Thymus (tissue), 11 donors: ENCODE measurements around the gene PCDHGB7. TPM values are rescaled to one million over a fixed set of nuclear protein-coding genes. Genes with fewer than 3 reads are reported as not detected.

Experiments
- DNase-seq, 9 donors: peaks; one replicate each; pipeline ENCODE4 v3.0.0-alpha.2; 2013; ENCODE audit warnings: low spot score in 9 of 9, low read depth in 6 of 9, missing footprints in 1 of 9
- H3K27ac ChIP-seq, 2 donors: one replicate each; pipeline ENCODE4 v1.5.1; 2013; ENCODE audit warnings: control low read depth in 1 of 2, low read depth in 1 of 2, low read length in 1 of 2, mild to moderate bottlenecking in 1 of 2, moderate library complexity in 1 of 2
- H3K27me3 ChIP-seq, 2 donors: one replicate each; pipeline ENCODE4 v1.5.1; 2013; ENCODE audit warnings: low read length in 1 of 2; ENCODE audit not compliant: control insufficient read depth in 2 of 2, insufficient read depth in 1 of 2
- H3K36me3 ChIP-seq, 2 donors: one replicate each; pipeline ENCODE4 v1.5.1; 2013; ENCODE audit warnings: low read length in 1 of 2, mild to moderate bottlenecking in 1 of 2, moderate library complexity in 1 of 2; ENCODE audit not compliant: control insufficient read depth in 2 of 2, insufficient read depth in 2 of 2
- H3K4me1 ChIP-seq, 2 donors: one replicate each; pipeline ENCODE4 v1.5.1; 2013; ENCODE audit warnings: low read length in 2 of 2; ENCODE audit not compliant: control insufficient read depth in 2 of 2, insufficient read depth in 2 of 2
- H3K4me3 ChIP-seq, 2 donors: one replicate each; pipeline ENCODE4 v1.5.1; 2013; ENCODE audit warnings: low read length in 2 of 2, control low read depth in 1 of 2, mild to moderate bottlenecking in 1 of 2
- H3K9me3 ChIP-seq, 2 donors: one replicate each; pipeline ENCODE4 v1.5.1; 2013; ENCODE audit warnings: low read length in 1 of 2, mild to moderate bottlenecking in 1 of 2; ENCODE audit not compliant: control insufficient read depth in 2 of 2, insufficient read depth in 1 of 2
- WGBS: extraction: QIAGEN DNeasy Blood & Tissue Kit; methylation state at CpG from one replicate; pipeline ENCODE4 v1.1.7; 2013; 5-methylcytosine and 5-hydroxymethylcytosine counted together
- polyA plus RNA-seq: library from polyadenylated mRNA; stranded (reverse); fragments of 200-250 nt; gene quantifications from one replicate; pipeline ENCODE4 v1.2.3, GENCODE V29; 2013
- total RNA-seq: library from RNA; stranded (reverse); fragments of 120-200 nt; gene quantifications from one replicate; pipeline ENCODE4 v1.2.4, GENCODE V29; 2013
- donor health status: healthy.

Gene PCDHGB7
- total and polyA plus RNA-seq, 2 donors = 0.85 to 1.2 TPM

- Histone ChIP-seq H3K27ac (no peak overlapping the region), H3K9me3 (peaks cover 0 to 8% of the 10 kb centered on the region in 2 donors), H3K27me3 (peaks cover 0 to 11% of the 10 kb centered on the region in 2 donors), H3K36me3 (no peaks in the 10 kb centered on the region), H3K4me3 (no peak overlapping the region), H3K4me1 (no peaks in the 10 kb centered on the region)
- DNase-seq = no peak
- WGBS = 79% methylated on average over 10 of the region's 10 CpGs
Measured at GRCh38 chr5:141439411-141440141, 22.1 kb downstream of the PCDHGB7 start.

- 96% methylated on average over 9 of the region's 9 CpGs for WGBS
- Histone ChIP-seq H3K36me3 (no peaks in the 10 kb centered on the region), H3K27me3 (peaks cover 0 to 11% of the 10 kb centered on the region in 2 donors), H3K27ac (no peak overlapping the region), H3K4me3 (no peak overlapping the region), H3K9me3 (peaks cover 0 to 8% of the 10 kb centered on the region in 2 donors), H3K4me1 (no peaks in the 10 kb centered on the region)
- DNase-seq = no peak
Measured at GRCh38 chr5:141440341-141440740, 22.9 kb downstream of the PCDHGB7 start.

- no peak overlapping the region for H3K27ac ChIP-seq
- no peaks in the 10 kb centered on the region for H3K4me1 ChIP-seq
- H3K36me3 ChIP-seq = no peaks in the 10 kb centered on the region
- no peak for DNase-seq
- H3K27me3 ChIP-seq = peaks cover 0 to 11% of the 10 kb centered on the region in 2 donors
- H3K9me3 ChIP-seq = peaks cover 0 to 8% of the 10 kb centered on the region in 2 donors
- H3K4me3 ChIP-seq = no peak overlapping the region
- 67% methylated on average over 50 of the region's 50 CpGs for WGBS
Measured at GRCh38 chr5:141441571-141442170, 24.2 kb downstream of the PCDHGB7 start.

- no peak overlapping the region for H3K4me3 ChIP-seq
Measured at GRCh38 chr5:141465351-141465750, 47.9 kb downstream of the PCDHGB7 start.

More at GRCh38 chr5:141465351-141465750, 47.9 kb downstream of the PCDHGB7 start:
- Histone ChIP-seq H3K4me1 (no peaks in the 10 kb centered on the region), H3K27me3 (peaks cover 0 to 2% of the 10 kb centered on the region in 2 donors), H3K27ac (no peak overlapping the region), H3K36me3 (no peaks in the 10 kb centered on the region), H3K9me3 (no peaks in the 10 kb centered on the region)
- WGBS = 98% methylated on average over 3 of the region's 3 CpGs
- DNase-seq = no peak

Other genes starting within 250 kb of the PCDHGB7 start
Only the 30 nearest of the 37 such genes appear.
- gene PCDHB11, start 218.1 kb upstream of the PCDHGB7 start, total RNA-seq = 0.24 TPM
- 0.37 TPM for gene PCDHB11, start 218.1 kb upstream of the PCDHGB7 start, polyA plus RNA-seq
- 0.19 TPM for gene PCDHB12, start 209.0 kb upstream of the PCDHGB7 start, total RNA-seq
- gene PCDHB12, start 209.0 kb upstream of the PCDHGB7 start, polyA plus RNA-seq = 0.18 TPM
- 0.14 TPM for gene PCDHB13, start 203.8 kb upstream of the PCDHGB7 start, total RNA-seq
- 0.27 TPM for gene PCDHB13, start 203.8 kb upstream of the PCDHGB7 start, polyA plus RNA-seq
- gene PCDHB14, start 194.3 kb upstream of the PCDHGB7 start, total RNA-seq = 0.38 TPM
- gene PCDHB14, start 194.3 kb upstream of the PCDHGB7 start, polyA plus RNA-seq = 0.87 TPM
- 0.33 TPM for gene PCDHB15, start 172.3 kb upstream of the PCDHGB7 start, total RNA-seq
- 0.66 TPM for gene PCDHB15, start 172.3 kb upstream of the PCDHGB7 start, polyA plus RNA-seq
- gene SLC25A2, start 113.6 kb upstream of the PCDHGB7 start, total RNA-seq = 0.09 TPM
- 0.16 TPM for gene SLC25A2, start 113.6 kb upstream of the PCDHGB7 start, polyA plus RNA-seq
- 138 TPM for gene TAF7, start 96.9 kb upstream of the PCDHGB7 start, total RNA-seq
- 174 TPM for gene TAF7, start 96.9 kb upstream of the PCDHGB7 start, polyA plus RNA-seq
- 0.09 TPM for gene PCDHGA1, start 87.2 kb upstream of the PCDHGB7 start, total RNA-seq
- 0.16 TPM for gene PCDHGA1, start 87.2 kb upstream of the PCDHGB7 start, polyA plus RNA-seq
- gene PCDHGA2, start 78.9 kb upstream of the PCDHGB7 start, total RNA-seq = 0.19 TPM
- gene PCDHGA2, start 78.9 kb upstream of the PCDHGB7 start, polyA plus RNA-seq = 0.46 TPM
- 0.19 TPM for gene PCDHGA3, start 73.8 kb upstream of the PCDHGB7 start, total RNA-seq
- 0.11 TPM for gene PCDHGA3, start 73.8 kb upstream of the PCDHGB7 start, polyA plus RNA-seq
- gene PCDHGB1, start 67.6 kb upstream of the PCDHGB7 start, total RNA-seq = 0.14 TPM
- 0.11 TPM for gene PCDHGB1, start 67.6 kb upstream of the PCDHGB7 start, polyA plus RNA-seq
- 0.19 TPM for gene PCDHGA4, start 62.7 kb upstream of the PCDHGB7 start, total RNA-seq
- 0.11 TPM for gene PCDHGA4, start 62.7 kb upstream of the PCDHGB7 start, polyA plus RNA-seq
- gene PCDHGB2, start 57.7 kb upstream of the PCDHGB7 start, total RNA-seq = 0.28 TPM
- 0.21 TPM for gene PCDHGB2, start 57.7 kb upstream of the PCDHGB7 start, polyA plus RNA-seq
- 0.19 TPM for gene PCDHGA5, start 53.5 kb upstream of the PCDHGB7 start, total RNA-seq
- gene PCDHGA5, start 53.5 kb upstream of the PCDHGB7 start, polyA plus RNA-seq = 0.18 TPM
- gene PCDHGB3, start 47.4 kb upstream of the PCDHGB7 start, total RNA-seq = 0.33 TPM
- 0.14 TPM for gene PCDHGB3, start 47.4 kb upstream of the PCDHGB7 start, polyA plus RNA-seq
- 0.47 TPM for gene PCDHGA6, start 43.8 kb upstream of the PCDHGB7 start, total RNA-seq
- gene PCDHGA6, start 43.8 kb upstream of the PCDHGB7 start, polyA plus RNA-seq = 1.2 TPM
- gene PCDHGA7, start 34.9 kb upstream of the PCDHGB7 start, total RNA-seq = 0.28 TPM
- 0.46 TPM for gene PCDHGA7, start 34.9 kb upstream of the PCDHGB7 start, polyA plus RNA-seq
- 1.0 TPM for gene PCDHGB4, start 30.0 kb upstream of the PCDHGB7 start, total RNA-seq
- gene PCDHGB4, start 30.0 kb upstream of the PCDHGB7 start, polyA plus RNA-seq = 1.6 TPM
- 0.19 TPM for gene PCDHGA8, start 25.0 kb upstream of the PCDHGB7 start, total RNA-seq
- 0.18 TPM for gene PCDHGA8, start 25.0 kb upstream of the PCDHGB7 start, polyA plus RNA-seq
- 1.6 TPM for gene PCDHGB5, start 19.7 kb upstream of the PCDHGB7 start, total RNA-seq
- gene PCDHGB5, start 19.7 kb upstream of the PCDHGB7 start, polyA plus RNA-seq = 1.1 TPM
- gene PCDHGA9, start 14.9 kb upstream of the PCDHGB7 start, total RNA-seq = 0.66 TPM
- 0.75 TPM for gene PCDHGA9, start 14.9 kb upstream of the PCDHGB7 start, polyA plus RNA-seq
- 0.61 TPM for gene PCDHGB6, start 9.7 kb upstream of the PCDHGB7 start, total RNA-seq
- gene PCDHGB6, start 9.7 kb upstream of the PCDHGB7 start, polyA plus RNA-seq = 1.1 TPM
- 0.61 TPM for gene PCDHGA10, start 4.7 kb upstream of the PCDHGB7 start, total RNA-seq
- 0.87 TPM for gene PCDHGA10, start 4.7 kb upstream of the PCDHGB7 start, polyA plus RNA-seq
- 0.42 TPM for gene PCDHGA11, start 3.4 kb downstream of the PCDHGB7 start, total RNA-seq
- gene PCDHGA11, start 3.4 kb downstream of the PCDHGB7 start, polyA plus RNA-seq = 0.68 TPM
- 0.80 TPM for gene PCDHGA12, start 12.8 kb downstream of the PCDHGB7 start, total RNA-seq
- gene PCDHGA12, start 12.8 kb downstream of the PCDHGB7 start, polyA plus RNA-seq = 0.71 TPM
- 5.5 TPM for gene PCDHGC3, start 58.3 kb downstream of the PCDHGB7 start, total RNA-seq
- 28.7 TPM for gene PCDHGC3, start 58.3 kb downstream of the PCDHGB7 start, polyA plus RNA-seq
- gene PCDHGC4, start 67.4 kb downstream of the PCDHGB7 start, total RNA-seq = 0.19 TPM
- gene PCDHGC4, start 67.4 kb downstream of the PCDHGB7 start, polyA plus RNA-seq = 0.05 TPM
- gene PCDHGC5, start 71.4 kb downstream of the PCDHGB7 start, total RNA-seq = 0.19 TPM
- gene PCDHGC5, start 71.4 kb downstream of the PCDHGB7 start, polyA plus RNA-seq = 0.11 TPM
- 28.0 TPM for gene DIAPH1, start 201.3 kb downstream of the PCDHGB7 start, total RNA-seq
- gene DIAPH1, start 201.3 kb downstream of the PCDHGB7 start, polyA plus RNA-seq = 80.0 TPM
- gene HDAC3, start 219.2 kb downstream of the PCDHGB7 start, total RNA-seq = 55.0 TPM
- 82.9 TPM for gene HDAC3, start 219.2 kb downstream of the PCDHGB7 start, polyA plus RNA-seq